Activated CD4-positive, alpha-beta T cell treated with anti-CD3 and anti-CD28 coated beads, Interleukin-2, Interleukin-4, amounts not matched to agents 100 ng/mL and 50 ng/mL, durations not matched to agents 16 hours and 8 hours (primary cell): Measurements from ENCODE around the gene AKR7A2.

Experiments
- DNase-seq: peaks from one replicate; pipeline ENCODE4 v3.0.0-alpha.2; 2020; ENCODE audit warnings: low spot score

The AKR7A2 gene

GRCh38 chr1:19311931-19312781 lies at the start of gene AKR7A2, which contains the start of gene SLC66A1:
Gene AKR7A2 (minus strand): TSS chr1:19312144. CDS start chr1:19312124, 20 bp downstream.
Gene SLC66A1 (plus strand): TSS chr1:19312326. CDS start chr1:19317678, 5,352 bp downstream.
- DNase-seq, result peak; percentile 89

- peak; percentile 6 for DNase-seq
These were observed 49.1 kb upstream of the AKR7A2 start for GRCh38 chr1:19360843-19361610.

- DNase-seq, result no peak
These were observed 48.5 kb upstream of the AKR7A2 start for GRCh38 chr1:19360432-19360831.

GRCh38 chr1:19360016-19360415 lies 48.1 kb upstream of the AKR7A2 start:
- DNase-seq, result peak; percentile 43

- DNase-seq, result no peak
These were observed 47.4 kb upstream of the AKR7A2 start for GRCh38 chr1:19359357-19359756.

GRCh38 chr1:19358710-19359109 lies 46.8 kb upstream of the AKR7A2 start:
- DNase-seq, result no peak

- DNase-seq, result no peak
These were observed 45.5 kb upstream of the AKR7A2 start for GRCh38 chr1:19357299-19357986.

- DNase-seq, result no peak
These were observed 44.3 kb upstream of the AKR7A2 start for GRCh38 chr1:19356266-19356665.

- DNase-seq, result no peak
These were observed 42.6 kb upstream of the AKR7A2 start for GRCh38 chr1:19354531-19354981.

- DNase-seq, result no peak
These were observed 41.7 kb upstream of the AKR7A2 start for GRCh38 chr1:19353596-19353995.

GRCh38 chr1:19352839-19353238 lies 40.9 kb upstream of the AKR7A2 start:
- DNase-seq, result no peak

GRCh38 chr1:19351873-19352272 lies 39.9 kb upstream of the AKR7A2 start:
- DNase-seq, result no peak

- DNase-seq, result no peak
These were observed 38.6 kb upstream of the AKR7A2 start for GRCh38 chr1:19350566-19350965.

- no peak for DNase-seq
These were observed 38.1 kb upstream of the AKR7A2 start for GRCh38 chr1:19349999-19350398.

- no peak for DNase-seq
These were observed 36.7 kb upstream of the AKR7A2 start for GRCh38 chr1:19348441-19349198.

GRCh38 chr1:19347533-19348172 lies 35.7 kb upstream of the AKR7A2 start:
- DNase-seq, result no peak

GRCh38 chr1:19346026-19346425 lies 34.1 kb upstream of the AKR7A2 start:
- DNase-seq, result no peak

- DNase-seq, result no peak
These were observed 33.4 kb upstream of the AKR7A2 start for GRCh38 chr1:19345391-19345790.

GRCh38 chr1:19344831-19345230 lies 32.9 kb upstream of the AKR7A2 start:
- DNase-seq, result no peak

- peak; percentile 40 for DNase-seq
These were observed 32.4 kb upstream of the AKR7A2 start for GRCh38 chr1:19344372-19344810.
